ENCODE measurements around the gene ARHGAP4. TPM values are rescaled to one million over a fixed set of nuclear protein-coding genes. Genes with fewer than 3 reads are reported as not detected.

Gene ARHGAP4
- total RNA-seq, 4 donors from 2014 or later, result 44.9 to 52.4 (median 49.9) TPM

GRCh38 chrX:153921511-153922446 is 4.3 kb downstream of the ARHGAP4 start:
- Histone ChIP-seq H3K4me3 (no peak overlapping the region), H3K4me1 (peaks cover 0 to 31% (median 6%) of the 10 kb centered on the region in 4 donors), H3K27me3 (no peaks in the 10 kb centered on the region), H3K9me3 (no peaks in the 10 kb centered on the region), H3K36me3 (no peaks in the 10 kb centered on the region), H3K27ac (peak overlapping the region in 3 of 4 donors; percentile 8 to 62 (median 42))
- 81% methylated on average over 31 of the region's 40 CpGs; no CpG with 5 or more reads in 1 of the 2 donors for WGBS, 2 donors (ENCODE audit: low coverage in 1 of 2)
- TF ChIP-seq CTCF (IDR thresholded peaks at IDR 0.05) (no peak), EP300 (IDR thresholded peaks at IDR 0.05; ENCODE audit: low read depth) (no peak), POLR2A (IDR thresholded peaks at IDR 0.05) (no peak), POLR2AphosphoS5 (IDR thresholded peaks at IDR 0.05) (no peak)
- in situ Hi-C loops (cut with MboI; ENCODE audit: low pct_ligation_motif_present in 1 of 4, low pct_unique_long_range_greater_than_20kb in 1 of 4, low sequenced_read_pairs in 3 of 4) (loop anchor here in 1 of 4 donors (25.0 kb wide), 1 partner anchor 109 kb away; no protein-coding TSS in a partner anchor), intact Hi-C loops (cut with DNase I; ENCODE audit: low total_unique reads) (no loop called here)
- DNase-seq, result no peak

GRCh38 chrX:153921070-153921469 is 5.0 kb downstream of the ARHGAP4 start:
- TF ChIP-seq POLR2AphosphoS5 (IDR thresholded peaks at IDR 0.05) (no peak), POLR2A (IDR thresholded peaks at IDR 0.05) (no peak), EP300 (IDR thresholded peaks at IDR 0.05; ENCODE audit: low read depth) (no peak), CTCF (IDR thresholded peaks at IDR 0.05) (no peak)
- Histone ChIP-seq H3K36me3 (no peaks in the 10 kb centered on the region), H3K4me3 (no peak overlapping the region), H3K27me3 (no peaks in the 10 kb centered on the region), H3K4me1 (peaks cover 0 to 25% (median 3%) of the 10 kb centered on the region in 4 donors), H3K27ac (peak overlapping the region in 3 of 4 donors; percentile 8 to 62 (median 42)), H3K9me3 (no peaks in the 10 kb centered on the region)
- intact Hi-C loops (cut with DNase I; ENCODE audit: low total_unique reads) (no loop called here), in situ Hi-C loops (cut with MboI; ENCODE audit: low pct_ligation_motif_present in 1 of 4, low pct_unique_long_range_greater_than_20kb in 1 of 4, low sequenced_read_pairs in 3 of 4) (loop anchor here in 1 of 4 donors (25.0 kb wide), 1 partner anchor 109 kb away; no protein-coding TSS in a partner anchor)
- 86% methylated on average over 9 of the region's 16 CpGs; no CpG with 5 or more reads in 1 of the 2 donors for WGBS, 2 donors (ENCODE audit: low coverage in 1 of 2)
- DNase-seq, result no peak

GRCh38 chrX:153920546-153920945 is 5.5 kb downstream of the ARHGAP4 start:
- H3K36me3 ChIP-seq, result no peaks in the 10 kb centered on the region
- H3K4me1 ChIP-seq, result peaks cover 0 to 25% (median 3%) of the 10 kb centered on the region in 4 donors
- H3K9me3 ChIP-seq, result no peaks in the 10 kb centered on the region
- in situ Hi-C loops (cut with MboI; ENCODE audit: low pct_ligation_motif_present in 1 of 4, low pct_unique_long_range_greater_than_20kb in 1 of 4, low sequenced_read_pairs in 3 of 4), result loop anchor here in 1 of 4 donors (25.0 kb wide), 1 partner anchor 108 kb away; no protein-coding TSS in a partner anchor
- DNase-seq, result no peak
- H3K4me3 ChIP-seq, result no peak overlapping the region
- H3K27ac ChIP-seq, result no peak overlapping the region
- 88% methylated on average over 11 of the region's 14 CpGs; no CpG with 5 or more reads in 1 of the 2 donors for WGBS, 2 donors (ENCODE audit: low coverage in 1 of 2)
- TF ChIP-seq POLR2AphosphoS5 (IDR thresholded peaks at IDR 0.05) (no peak), EP300 (IDR thresholded peaks at IDR 0.05; ENCODE audit: low read depth) (no peak), POLR2A (IDR thresholded peaks at IDR 0.05) (no peak), CTCF (IDR thresholded peaks at IDR 0.05) (no peak)
- no peaks in the 10 kb centered on the region for H3K27me3 ChIP-seq
- intact Hi-C loops (cut with DNase I; ENCODE audit: low total_unique reads), result no loop called here

GRCh38 chrX:153919281-153919680 is 6.8 kb downstream of the ARHGAP4 start:
- H3K27me3 ChIP-seq, result no peaks in the 10 kb centered on the region
- DNase-seq, result no peak

More at GRCh38 chrX:153919281-153919680, 6.8 kb downstream of the ARHGAP4 start:
- TF ChIP-seq POLR2A (IDR thresholded peaks at IDR 0.05) (no peak), CTCF (IDR thresholded peaks at IDR 0.05) (no peak), POLR2AphosphoS5 (IDR thresholded peaks at IDR 0.05) (no peak), EP300 (IDR thresholded peaks at IDR 0.05; ENCODE audit: low read depth) (no peak)
- no peaks in the 10 kb centered on the region for H3K9me3 ChIP-seq
- no peak overlapping the region for H3K27ac ChIP-seq
- in situ Hi-C loops (cut with MboI; ENCODE audit: low pct_ligation_motif_present in 1 of 4, low pct_unique_long_range_greater_than_20kb in 1 of 4, low sequenced_read_pairs in 3 of 4) (loop anchor here in 1 of 4 donors (25.0 kb wide), 1 partner anchor 107 kb away; no protein-coding TSS in a partner anchor), intact Hi-C loops (cut with DNase I; ENCODE audit: low total_unique reads) (no loop called here)
- H3K4me3 ChIP-seq, result no peak overlapping the region
- 94% methylated on average over 11 of the region's 13 CpGs; no CpG with 5 or more reads in 1 of the 2 donors for WGBS, 2 donors (ENCODE audit: low coverage in 1 of 2)
- H3K36me3 ChIP-seq, result no peaks in the 10 kb centered on the region
- peaks cover 0 to 25% (median 3%) of the 10 kb centered on the region in 4 donors for H3K4me1 ChIP-seq
